Kidney (tissue), 14 donors: ENCODE measurements around the gene TNXB. TPM values are rescaled to one million over a fixed set of nuclear protein-coding genes. Genes with fewer than 3 reads are reported as not detected.

ENCODE experiments used
- DNase-seq, 5 donors: peaks; one replicate each; pipeline ENCODE4 v3.0.0-alpha.2; 2013 to 2020
- FAIRE-seq: peaks from 2 replicates; lab custom pipeline; 2012; peaks lifted over from hg19 to GRCh38; lab: Jason Lieb, UNC
- H3K27ac ChIP-seq, 2 donors: one replicate each; pipeline ENCODE4 v1.7.0; 2013; ENCODE audit warnings: low read depth in 2 of 2, low read length in 2 of 2, inconsistent platforms in 1 of 2
- H3K27me3 ChIP-seq: one replicate; pipeline ENCODE4 v1.7.1; 2013; ENCODE audit warnings: low read length, inconsistent platforms; ENCODE audit not compliant: control insufficient read depth, insufficient read depth
- H3K36me3 ChIP-seq, 3 donors: one replicate each; pipeline versions ENCODE4 v1.7.0 to v1.7.1; 2013; ENCODE audit warnings: low read length in 3 of 3, control low read depth in 1 of 3, inconsistent platforms in 1 of 3; ENCODE audit not compliant: insufficient read depth in 3 of 3, control insufficient read depth in 2 of 3
- H3K4me1 ChIP-seq, 3 donors: one replicate each; pipeline versions ENCODE4 v1.7.0 to v1.7.1; 2013; ENCODE audit warnings: low read length in 3 of 3, inconsistent platforms in 1 of 3, low read depth in 1 of 3; ENCODE audit not compliant: control insufficient read depth in 2 of 3, insufficient read depth in 2 of 3
- H3K4me3 ChIP-seq, 3 donors: one replicate each; pipeline versions ENCODE4 v1.7.0 to v1.8.1; 2013; ENCODE audit warnings: low read length in 3 of 3, control low read depth in 1 of 3, inconsistent platforms in 1 of 3
- H3K9ac ChIP-seq, 3 donors: one replicate each; pipeline versions ENCODE4 v1.7.0 to v1.7.1; 2013; ENCODE audit warnings: low read length in 3 of 3, control low read depth in 1 of 3, inconsistent platforms in 1 of 3
- H3K9me3 ChIP-seq, 3 donors: one replicate each; pipeline versions ENCODE4 v1.7.0 to v1.7.1; 2013; ENCODE audit warnings: low read length in 3 of 3, control low read depth in 1 of 3, inconsistent platforms in 1 of 3; ENCODE audit not compliant: control insufficient read depth in 2 of 3, insufficient read depth in 1 of 3
- intact Hi-C: fragments of 100-400 bp; cut with DNase I; formaldehyde crosslinking; loops from one replicate; pipeline ENCODE4 v1.11.1; 2022
- polyA plus RNA-seq: library from polyadenylated mRNA; stranded (reverse); fragments of 350-450 nt; fragmentation: Illumina TruSeq; extraction: RNeasy Lipid Tissue Mini Kit (QIAGEN cat#74804); gene quantifications from one replicate; pipeline ENCODE4 v1.2.3, GENCODE V29; 2014; ENCODE audit warnings: low read depth, low replicate concordance; ENCODE audit not compliant: insufficient read depth
- total RNA-seq: library from RNA; stranded (reverse); fragmentation: NEBNext Ultra II Directional; extraction: Animal tissue kit (Norgen Biotek cat#: 25700); gene quantifications from one replicate; pipeline ENCODE4 v1.2.1, GENCODE V29; 2021
- TF ChIP-seq, protein P1 (sequence below): IDR thresholded peaks from 3 replicates; pipeline ENCODE4 v1.5.1; 2012; ENCODE audit warnings: mild to moderate bottlenecking, moderate library complexity, borderline replicate concordance; ENCODE audit not compliant: insufficient read depth; ENCODE audit errors: extremely low read depth
- donor health status: control.
- donor health status: control.
- donor health status: control.
- donor health status: control.
- donor health status: control.
- donor health status: DM: yes; HTN: yes; CAD: no.
- donor health status: Normal renal cell carcinoma (clear cell type).

Gene TNXB
- total and polyA plus RNA-seq, 2 donors from 2014 or later = 13.3 to 88.2 TPM

DNA sequence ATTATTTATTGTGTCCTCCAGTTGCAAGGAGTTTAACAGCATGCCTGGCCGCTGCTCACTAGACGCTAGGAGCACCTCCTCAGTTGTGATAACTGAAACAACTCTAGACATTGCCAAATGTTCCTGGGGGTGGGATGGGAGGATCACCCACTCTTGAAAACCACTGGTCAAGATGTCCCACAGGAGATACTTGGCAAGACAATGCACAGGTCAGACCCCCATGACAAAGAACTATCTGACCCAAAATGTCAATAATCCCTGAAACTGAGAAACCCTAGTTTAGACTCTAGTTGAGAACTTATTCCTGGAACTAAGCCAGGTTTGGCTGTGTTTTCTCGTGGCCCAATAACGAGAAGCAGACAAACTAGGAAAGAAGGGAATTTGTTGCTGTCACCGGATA, 30.5 kb upstream of the TNXB start:
- intact Hi-C loops = no loop called here
- no peak for FAIRE-seq
- TF ChIP-seq, protein P1, sequence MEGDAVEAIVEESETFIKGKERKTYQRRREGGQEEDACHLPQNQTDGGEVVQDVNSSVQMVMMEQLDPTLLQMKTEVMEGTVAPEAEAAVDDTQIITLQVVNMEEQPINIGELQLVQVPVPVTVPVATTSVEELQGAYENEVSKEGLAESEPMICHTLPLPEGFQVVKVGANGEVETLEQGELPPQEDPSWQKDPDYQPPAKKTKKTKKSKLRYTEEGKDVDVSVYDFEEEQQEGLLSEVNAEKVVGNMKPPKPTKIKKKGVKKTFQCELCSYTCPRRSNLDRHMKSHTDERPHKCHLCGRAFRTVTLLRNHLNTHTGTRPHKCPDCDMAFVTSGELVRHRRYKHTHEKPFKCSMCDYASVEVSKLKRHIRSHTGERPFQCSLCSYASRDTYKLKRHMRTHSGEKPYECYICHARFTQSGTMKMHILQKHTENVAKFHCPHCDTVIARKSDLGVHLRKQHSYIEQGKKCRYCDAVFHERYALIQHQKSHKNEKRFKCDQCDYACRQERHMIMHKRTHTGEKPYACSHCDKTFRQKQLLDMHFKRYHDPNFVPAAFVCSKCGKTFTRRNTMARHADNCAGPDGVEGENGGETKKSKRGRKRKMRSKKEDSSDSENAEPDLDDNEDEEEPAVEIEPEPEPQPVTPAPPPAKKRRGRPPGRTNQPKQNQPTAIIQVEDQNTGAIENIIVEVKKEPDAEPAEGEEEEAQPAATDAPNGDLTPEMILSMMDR = no peak
- H3K27me3 ChIP-seq = no peaks in the 10 kb centered on the region
- no peak for DNase-seq
- no peak overlapping the region for H3K4me3 ChIP-seq
- no peak overlapping the region for H3K27ac ChIP-seq
- H3K9ac ChIP-seq = no peak overlapping the region
- H3K36me3 ChIP-seq = no peaks in the 10 kb centered on the region
- H3K9me3 ChIP-seq = no peaks in the 10 kb centered on the region
- no peaks in the 10 kb centered on the region for H3K4me1 ChIP-seq

DNA sequence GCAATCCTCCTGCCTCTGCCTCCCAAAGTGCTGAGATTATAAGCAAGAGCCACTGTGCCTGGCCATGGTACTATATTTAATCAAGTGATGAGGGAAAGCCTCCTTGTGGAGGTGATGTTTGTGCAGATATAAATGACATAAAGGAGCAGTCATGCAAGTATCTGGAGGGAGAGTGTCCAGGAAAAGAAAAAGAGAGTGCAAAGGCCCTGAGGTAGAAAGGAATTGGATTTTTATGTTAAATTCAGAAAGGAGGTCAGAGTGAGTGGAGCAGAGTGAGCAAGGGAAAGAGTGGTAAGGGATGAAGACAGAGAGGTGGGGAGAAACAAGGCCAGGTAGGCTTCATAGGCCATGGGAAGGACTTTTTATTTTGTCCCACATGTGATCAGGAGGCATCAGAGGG, 28.3 kb upstream of the TNXB start:
- H3K27me3 ChIP-seq = no peaks in the 10 kb centered on the region
- no peaks in the 10 kb centered on the region for H3K4me1 ChIP-seq
- no peaks in the 10 kb centered on the region for H3K36me3 ChIP-seq
- no peak overlapping the region for H3K9ac ChIP-seq
- DNase-seq (no peak), FAIRE-seq (no peak)
- no peaks in the 10 kb centered on the region for H3K9me3 ChIP-seq
- TF ChIP-seq, protein P1 = no peak
- intact Hi-C loops = no loop called here
- H3K27ac ChIP-seq = no peak overlapping the region
- H3K4me3 ChIP-seq = no peak overlapping the region

DNA sequence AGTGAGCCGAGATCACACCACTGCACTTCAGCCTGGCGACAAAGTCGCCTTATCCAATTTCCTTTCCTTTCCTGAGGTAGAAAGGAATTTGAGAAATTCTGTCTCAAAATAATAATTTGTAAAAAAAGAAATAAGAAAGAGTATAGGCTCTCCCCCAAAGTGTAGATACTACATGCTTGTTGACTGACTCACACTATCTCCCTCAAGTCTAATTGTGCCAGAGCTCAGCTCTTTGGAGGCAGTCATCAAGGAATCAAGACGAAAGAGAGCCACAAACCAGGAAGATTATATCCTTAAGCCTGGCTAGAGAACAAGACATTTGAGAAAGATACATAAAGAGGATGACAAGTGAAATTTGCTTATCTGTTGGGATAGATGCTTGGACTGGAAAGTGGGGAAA, 24.6 kb upstream of the TNXB start:
- H3K4me1 ChIP-seq = peaks cover 0 to 8% (median under 1%) of the 10 kb centered on the region in 3 donors
- no peaks in the 10 kb centered on the region for H3K36me3 ChIP-seq
- no peak overlapping the region for H3K9ac ChIP-seq
- H3K27ac ChIP-seq = no peak overlapping the region
- FAIRE-seq (no peak), DNase-seq (no peak)
- no peaks in the 10 kb centered on the region for H3K27me3 ChIP-seq
- no peaks in the 10 kb centered on the region for H3K9me3 ChIP-seq
- intact Hi-C loops = no loop called here
- H3K4me3 ChIP-seq = no peak overlapping the region
- TF ChIP-seq, protein P1 = no peak

DNA sequence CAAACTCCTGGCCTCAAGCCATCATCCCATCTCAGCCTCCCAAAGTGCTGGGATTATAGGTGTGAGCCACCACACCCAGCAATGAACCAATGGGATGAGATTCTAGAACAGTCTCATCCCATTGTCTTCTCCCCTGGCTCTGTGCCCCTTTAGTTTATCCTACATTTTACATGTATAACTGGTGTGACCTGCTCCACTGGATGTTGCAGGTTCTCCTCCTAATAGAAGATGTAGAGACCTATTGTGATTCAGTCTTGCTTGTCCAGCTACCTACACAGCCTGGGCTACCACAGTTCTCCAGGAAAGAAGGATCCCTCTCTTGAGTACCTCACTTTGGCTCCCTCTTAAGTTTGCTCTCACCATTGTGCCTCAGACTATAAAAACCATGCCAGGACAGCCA, 23.0 kb upstream of the TNXB start:
- Histone ChIP-seq H3K4me3 (no peak overlapping the region), H3K9ac (no peak overlapping the region), H3K4me1 (peaks cover 3 to 18% (median 9%) of the 10 kb centered on the region in 3 donors), H3K9me3 (no peaks in the 10 kb centered on the region), H3K36me3 (no peaks in the 10 kb centered on the region), H3K27me3 (no peaks in the 10 kb centered on the region), H3K27ac (no peak overlapping the region)
- FAIRE-seq (no peak), DNase-seq (no peak)
- TF ChIP-seq, protein P1 = no peak
- intact Hi-C loops = no loop called here
